Measurements from ENCODE around the gene ARL17A. TPM values are rescaled to one million over a fixed set of nuclear protein-coding genes. Genes with fewer than 3 reads are reported as not detected.
"Not testable (repeated sequence)": the region's sequence is repeated elsewhere in the genome, so short reads cannot be mapped to it uniquely, and the experiment has no call there.

Gene ARL17A
- total RNA-seq, 1 donor from 2014 or later = 12.4 TPM

DNA sequence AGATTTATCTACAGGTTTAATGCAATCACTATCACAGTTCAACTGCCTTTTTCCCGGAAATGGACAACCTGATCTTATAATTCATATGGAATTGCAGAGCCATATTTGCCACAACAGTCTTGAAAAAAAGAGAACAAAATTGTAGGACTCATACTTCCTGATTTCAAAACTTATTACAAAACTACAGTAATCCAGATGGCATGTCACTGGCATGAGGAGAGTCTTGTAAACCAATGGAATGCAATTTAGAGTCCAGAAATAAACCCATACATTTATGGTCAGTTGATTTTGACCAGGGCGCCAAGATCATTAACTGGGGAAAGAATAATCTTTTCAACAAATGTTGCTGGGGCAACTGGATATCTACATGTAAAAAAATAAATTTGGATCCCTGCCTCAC is 31.8 kb upstream of the ARL17A start:
- not testable (repeated sequence) for H3K4me1 Mint-ChIP-seq; H2AFZ ChIP-seq (replicated peaks); H3K4me3 Mint-ChIP-seq; H3K36me3 Mint-ChIP-seq; H3K27ac ChIP-seq; H3K36me3 ChIP-seq; H3F3A ChIP-seq (ENCODE audit: low read depth); H3K27ac Mint-ChIP-seq; H3K9me3 ChIP-seq (ENCODE audit: low read depth); H3K9ac ChIP-seq; H3K4me2 ChIP-seq; DNase-seq (ENCODE audit: low spot score); H3K4me3 ChIP-seq; H3K79me2 ChIP-seq (ENCODE audit: low read depth); H3K27me3 Mint-ChIP-seq (ENCODE audit: insufficient read depth, low read depth); H4K20me1 ChIP-seq (ENCODE audit: low read depth); H3K27me3 ChIP-seq; H3K4me1 ChIP-seq; H3K9me3 Mint-ChIP-seq

DNA sequence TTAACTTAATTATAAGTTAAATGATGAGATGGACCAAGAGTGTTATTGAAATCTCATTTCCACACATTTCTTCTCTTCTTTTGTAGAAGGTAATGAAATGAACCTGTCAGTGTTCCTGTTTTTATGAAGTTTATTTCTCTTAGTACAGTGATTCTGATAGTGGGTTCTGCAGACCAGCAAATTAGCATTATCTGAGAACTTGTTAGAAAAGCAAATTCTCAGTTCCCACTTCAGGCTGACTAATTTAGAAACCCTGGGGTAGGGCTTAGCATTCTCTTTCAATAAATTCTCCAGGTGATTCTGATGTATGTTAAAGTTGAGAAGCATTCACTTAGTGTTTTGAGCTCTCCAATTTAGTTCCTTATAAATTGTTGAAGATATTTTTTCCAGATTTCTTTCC is 23.6 kb upstream of the ARL17A start:
- H3F3A ChIP-seq (ENCODE audit: low read depth); H3K36me3 ChIP-seq; H3K27me3 Mint-ChIP-seq (ENCODE audit: insufficient read depth, low read depth); H3K27ac Mint-ChIP-seq; H3K36me3 Mint-ChIP-seq; H3K4me1 Mint-ChIP-seq; H3K27me3 ChIP-seq; H3K27ac ChIP-seq; H3K4me3 Mint-ChIP-seq; H3K79me2 ChIP-seq (ENCODE audit: low read depth); H3K9me3 ChIP-seq (ENCODE audit: low read depth); H3K4me2 ChIP-seq; H3K9ac ChIP-seq; H2AFZ ChIP-seq (replicated peaks); H4K20me1 ChIP-seq (ENCODE audit: low read depth); DNase-seq (ENCODE audit: low spot score); H3K4me3 ChIP-seq; H3K9me3 Mint-ChIP-seq; H3K4me1 ChIP-seq: not testable (repeated sequence)

DNA sequence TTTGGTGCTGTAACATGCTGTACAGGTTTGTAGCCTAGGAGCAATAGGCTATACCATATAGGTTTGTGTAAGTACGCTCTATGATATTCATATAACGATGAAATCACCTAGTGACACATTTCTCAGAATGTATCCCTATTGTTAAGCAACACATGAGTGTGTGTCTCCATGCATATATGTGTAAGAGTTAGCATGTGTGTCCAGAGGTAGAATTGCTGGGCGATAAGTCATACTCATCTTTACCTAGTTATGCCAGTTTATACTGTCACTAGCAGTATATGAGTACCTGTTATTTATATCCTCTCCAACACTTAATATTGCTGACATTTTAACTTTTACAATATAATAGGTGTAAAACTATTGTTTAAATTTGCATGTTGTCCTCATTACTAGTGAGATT is 21.3 kb upstream of the ARL17A start:
- not testable (repeated sequence) for DNase-seq (ENCODE audit: low spot score); H3K4me3 ChIP-seq; H2AFZ ChIP-seq (replicated peaks); H3K27ac Mint-ChIP-seq; H3K27me3 ChIP-seq; H3K4me1 Mint-ChIP-seq; H3K9me3 ChIP-seq (ENCODE audit: low read depth); H3K36me3 ChIP-seq; H3K4me1 ChIP-seq; H3K79me2 ChIP-seq (ENCODE audit: low read depth); H3K9me3 Mint-ChIP-seq; H3K27me3 Mint-ChIP-seq (ENCODE audit: insufficient read depth, low read depth); H4K20me1 ChIP-seq (ENCODE audit: low read depth); H3K36me3 Mint-ChIP-seq; H3K4me2 ChIP-seq; H3K9ac ChIP-seq; H3K27ac ChIP-seq; H3F3A ChIP-seq (ENCODE audit: low read depth); H3K4me3 Mint-ChIP-seq

DNA sequence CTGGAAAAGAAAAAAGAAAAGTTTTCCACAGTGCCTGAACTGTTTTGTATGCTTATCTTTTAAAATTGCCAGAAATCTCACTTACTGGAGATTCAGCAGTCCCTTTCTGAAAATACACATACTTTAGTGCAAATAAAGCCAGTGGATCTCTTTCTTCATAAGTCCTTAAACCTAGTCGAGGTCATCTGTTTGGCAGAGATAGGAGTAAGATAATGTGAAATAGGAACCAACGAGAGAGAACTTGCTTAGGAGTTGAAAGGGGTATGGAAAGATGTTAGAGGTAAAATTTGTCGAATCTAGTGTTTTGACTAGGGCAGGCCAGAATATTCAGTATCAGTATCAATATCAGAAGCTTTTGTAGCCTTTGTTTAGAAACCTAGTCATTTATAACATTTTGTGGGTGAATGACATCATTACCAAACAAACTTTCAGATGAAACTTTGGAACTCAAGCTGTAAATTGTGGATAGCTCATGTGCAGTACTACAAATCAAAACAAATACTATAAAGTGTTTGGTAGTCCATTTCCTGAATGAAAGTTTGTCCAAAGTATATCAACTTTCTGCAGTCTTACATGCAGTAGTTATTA is 18.9 kb upstream of the ARL17A start:
- not testable (repeated sequence) for H4K20me1 ChIP-seq (ENCODE audit: low read depth)

DNA sequence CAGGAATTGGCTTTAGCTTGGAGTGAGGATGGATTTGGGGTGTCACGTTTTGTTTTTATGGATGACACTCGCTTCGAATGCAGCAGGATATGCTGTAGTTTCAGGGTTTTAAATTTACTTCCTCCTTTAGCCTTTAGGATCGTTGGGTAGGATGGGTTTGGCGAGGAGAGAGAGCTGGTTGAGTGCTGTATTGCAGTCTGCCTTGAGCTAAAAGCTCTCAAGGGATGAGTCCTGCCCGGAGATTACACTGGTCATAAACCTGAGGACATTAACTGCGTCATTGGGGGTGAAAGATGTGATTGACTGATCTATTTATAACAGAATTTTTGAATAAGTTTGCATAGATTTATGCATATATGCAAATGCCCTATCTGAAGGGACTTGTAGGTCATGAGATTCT is 11.8 kb upstream of the ARL17A start:
- H3K27ac ChIP-seq; H3K36me3 ChIP-seq; H4K20me1 ChIP-seq (ENCODE audit: low read depth); H3K27me3 ChIP-seq; H3K27ac Mint-ChIP-seq; H3K9me3 ChIP-seq (ENCODE audit: low read depth); H3K27me3 Mint-ChIP-seq (ENCODE audit: insufficient read depth, low read depth); H3K4me1 Mint-ChIP-seq; H3K9ac ChIP-seq; H3K4me3 ChIP-seq; H3K4me1 ChIP-seq; H3K79me2 ChIP-seq (ENCODE audit: low read depth); H3K4me2 ChIP-seq; DNase-seq (ENCODE audit: low spot score); H2AFZ ChIP-seq (replicated peaks); H3K4me3 Mint-ChIP-seq; H3K9me3 Mint-ChIP-seq; H3F3A ChIP-seq (ENCODE audit: low read depth); H3K36me3 Mint-ChIP-seq: not testable (repeated sequence)

More for the DNA sequence above, 18.9 kb upstream of the ARL17A start:
- H3K4me1 ChIP-seq; H3F3A ChIP-seq (ENCODE audit: low read depth); DNase-seq (ENCODE audit: low spot score); H3K9me3 ChIP-seq (ENCODE audit: low read depth); H3K79me2 ChIP-seq (ENCODE audit: low read depth); H3K27ac Mint-ChIP-seq; H3K4me2 ChIP-seq; H3K4me3 ChIP-seq; H3K4me1 Mint-ChIP-seq; H3K27me3 Mint-ChIP-seq (ENCODE audit: insufficient read depth, low read depth); H3K4me3 Mint-ChIP-seq; H2AFZ ChIP-seq (replicated peaks); H3K27ac ChIP-seq; H3K36me3 ChIP-seq; H3K36me3 Mint-ChIP-seq; H3K27me3 ChIP-seq; H3K9me3 Mint-ChIP-seq; H3K9ac ChIP-seq: not testable (repeated sequence)

DNA sequence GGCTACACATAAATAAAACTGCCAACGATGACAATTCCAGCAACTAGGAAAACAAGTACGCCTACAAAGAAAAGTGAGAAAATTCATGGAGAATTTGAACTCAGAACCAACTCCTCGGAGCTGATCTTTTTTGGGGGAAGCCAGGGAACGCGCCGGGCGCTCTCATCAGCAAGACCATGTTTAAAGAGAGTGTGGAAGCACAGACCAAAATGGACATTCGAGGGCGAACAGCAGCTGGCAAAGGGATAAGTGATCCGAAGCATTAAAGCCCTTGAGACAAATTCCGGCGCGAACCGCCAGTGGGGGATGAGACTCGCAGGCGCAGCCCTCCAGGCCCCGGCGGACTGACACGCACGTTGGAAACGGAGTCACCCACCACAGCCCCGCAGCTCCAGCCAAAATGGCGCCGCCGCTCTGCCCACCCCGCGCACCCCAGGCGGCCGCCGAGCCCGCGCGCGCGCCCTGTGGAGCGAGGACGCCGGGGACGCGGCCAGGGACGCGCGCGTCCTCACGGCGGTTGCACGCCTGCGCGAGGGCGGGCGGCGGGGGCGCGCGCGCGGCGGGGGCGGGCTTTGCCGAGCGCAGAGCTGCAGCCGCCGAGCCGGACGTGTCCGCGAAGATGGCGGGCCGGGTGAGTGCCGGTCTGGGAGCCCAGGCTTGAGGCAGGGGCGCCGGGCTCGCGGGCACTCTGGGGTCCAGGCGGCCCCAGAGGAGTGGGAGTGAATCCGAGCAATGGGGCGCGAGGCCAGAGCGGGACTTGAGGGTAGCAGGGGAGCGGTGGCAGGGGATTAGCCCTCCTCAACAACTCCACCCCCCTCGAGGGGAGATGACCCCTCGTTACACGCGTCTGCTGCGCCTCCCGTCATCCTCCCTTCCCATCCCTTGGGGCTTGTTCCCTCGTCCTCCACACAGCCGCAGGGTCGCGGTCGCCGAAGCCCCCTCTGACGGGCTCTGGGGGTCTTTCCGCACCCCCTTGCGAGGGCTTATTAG is 11.0 kb upstream of the ARL17A start, which contains the start of gene NSF:
TSS of gene NSF (plus strand) at position 513 of the 990 bp plus-strand sequence. CDS start at position 620, 107 bp downstream.
- not testable (repeated sequence) for H3K9me3 ChIP-seq (ENCODE audit: low read depth); H3F3A ChIP-seq (ENCODE audit: low read depth); H3K27me3 ChIP-seq; DNase-seq (ENCODE audit: low spot score); H3K27me3 Mint-ChIP-seq (ENCODE audit: insufficient read depth, low read depth); H3K36me3 Mint-ChIP-seq; H3K27ac ChIP-seq; H3K4me3 ChIP-seq; H3K9ac ChIP-seq; H3K36me3 ChIP-seq; H3K27ac Mint-ChIP-seq; H3K4me1 ChIP-seq; H3K4me3 Mint-ChIP-seq; H4K20me1 ChIP-seq (ENCODE audit: low read depth); H3K9me3 Mint-ChIP-seq; H3K4me1 Mint-ChIP-seq; H3K79me2 ChIP-seq (ENCODE audit: low read depth); H3K4me2 ChIP-seq; H2AFZ ChIP-seq (replicated peaks)

DNA sequence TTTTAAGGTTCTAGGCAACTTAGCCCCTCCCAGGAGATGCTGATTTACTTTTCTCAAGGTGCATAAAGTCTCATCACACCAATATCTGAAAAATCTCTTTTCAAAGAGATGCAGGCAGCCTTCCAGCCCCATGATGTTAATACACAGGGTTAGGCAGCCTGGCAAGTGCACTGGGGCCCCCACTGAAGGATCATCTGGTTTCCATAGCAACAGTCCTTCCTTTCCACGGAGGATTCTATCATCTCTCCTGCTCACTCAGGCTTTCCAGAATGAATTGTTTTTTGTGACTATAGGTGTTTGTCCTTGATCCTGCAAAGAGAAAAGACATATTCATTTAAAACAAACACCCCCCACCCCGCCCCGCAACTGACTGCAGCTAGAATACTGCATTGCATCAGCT is 6.0 kb upstream of the ARL17A start:
- H3K27me3 Mint-ChIP-seq (ENCODE audit: insufficient read depth, low read depth); H3K4me3 ChIP-seq; H3K9me3 Mint-ChIP-seq: not testable (repeated sequence)

DNA sequence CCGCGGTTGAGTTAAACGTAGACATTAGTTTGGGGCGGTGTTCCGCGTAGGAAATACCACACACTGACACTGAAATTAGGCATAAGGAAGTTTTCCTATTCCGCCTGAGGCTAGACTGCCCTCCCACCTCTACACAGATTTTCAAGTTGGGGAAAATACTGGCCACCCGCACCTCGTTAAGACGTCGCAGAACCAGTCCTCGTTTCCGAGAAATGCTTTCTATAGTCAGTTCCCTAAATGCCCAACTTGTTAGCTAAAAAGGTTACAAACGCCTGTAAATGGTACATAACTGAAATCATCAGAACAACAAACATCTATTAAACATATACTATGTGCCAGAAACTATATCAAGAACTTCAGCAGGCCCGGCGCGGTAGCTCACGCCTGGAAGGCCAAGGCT is 591 bp upstream of the ARL17A start:
- H3K27ac Mint-ChIP-seq; H3K4me1 Mint-ChIP-seq; H3K27me3 Mint-ChIP-seq (ENCODE audit: insufficient read depth, low read depth); H3K9ac ChIP-seq; H3F3A ChIP-seq (ENCODE audit: low read depth); H3K36me3 Mint-ChIP-seq; H4K20me1 ChIP-seq (ENCODE audit: low read depth); H3K79me2 ChIP-seq (ENCODE audit: low read depth); H3K4me1 ChIP-seq; H3K9me3 ChIP-seq (ENCODE audit: low read depth); DNase-seq (ENCODE audit: low spot score); H2AFZ ChIP-seq (replicated peaks); H3K27ac ChIP-seq; H3K36me3 ChIP-seq; H3K4me3 ChIP-seq; H3K9me3 Mint-ChIP-seq; H3K4me2 ChIP-seq; H3K4me3 Mint-ChIP-seq; H3K27me3 ChIP-seq: not testable (repeated sequence)

More for the DNA sequence above, 6.0 kb upstream of the ARL17A start:
- H3K79me2 ChIP-seq (ENCODE audit: low read depth); H3K27me3 ChIP-seq; H3K9ac ChIP-seq; H3K9me3 ChIP-seq (ENCODE audit: low read depth); H3K36me3 Mint-ChIP-seq; H3K27ac Mint-ChIP-seq; H4K20me1 ChIP-seq (ENCODE audit: low read depth); H3F3A ChIP-seq (ENCODE audit: low read depth); H3K27ac ChIP-seq; H3K36me3 ChIP-seq; H3K4me1 ChIP-seq; DNase-seq (ENCODE audit: low spot score); H3K4me1 Mint-ChIP-seq; H3K4me2 ChIP-seq; H3K4me3 Mint-ChIP-seq; H2AFZ ChIP-seq (replicated peaks): not testable (repeated sequence)

All from neural progenitor cell (in vitro differentiated cells).